HuH-7.5 (cell line): ENCODE measurements around the gene NUP214.
A peak's percentile ranks its signal among the peaks of the same experiment; 100 is the strongest.

Experiments
- DNase-seq: peaks from one replicate; pipeline ENCODE4 v3.0.0; 2011; ENCODE audit warnings: low spot score

Gene NUP214

GRCh38 chr9:131277287-131277909, 152.0 kb downstream of the NUP214 start:
- DNase-seq = peak; percentile 63

GRCh38 chr9:131277910-131278701, 152.7 kb downstream of the NUP214 start:
- DNase-seq = peak; percentile 100

GRCh38 chr9:131278702-131279111, 153.3 kb downstream of the NUP214 start:
- DNase-seq = no peak

- DNase-seq = no peak
Observed at GRCh38 chr9:131279196-131279862, 153.9 kb downstream of the NUP214 start.

- no peak for DNase-seq
Observed at GRCh38 chr9:131279863-131280570, 154.6 kb downstream of the NUP214 start.

- DNase-seq = no peak
Observed at GRCh38 chr9:131280660-131281059, 155.3 kb downstream of the NUP214 start.

GRCh38 chr9:131281119-131281965, 156.0 kb downstream of the NUP214 start:
- DNase-seq = no peak

GRCh38 chr9:131282175-131282574, 156.8 kb downstream of the NUP214 start:
- DNase-seq = no peak

GRCh38 chr9:131282688-131283422, 157.5 kb downstream of the NUP214 start:
- peak; percentile 54 for DNase-seq
